ENCODE data around the gene TMEM37. TPM values are rescaled to one million over a fixed set of nuclear protein-coding genes. Genes with fewer than 3 reads are reported as not detected.

Gene TMEM37
- total and polyA plus RNA-seq, 2 donors from 2014 or later = 59.4 to 221 TPM

DNA sequence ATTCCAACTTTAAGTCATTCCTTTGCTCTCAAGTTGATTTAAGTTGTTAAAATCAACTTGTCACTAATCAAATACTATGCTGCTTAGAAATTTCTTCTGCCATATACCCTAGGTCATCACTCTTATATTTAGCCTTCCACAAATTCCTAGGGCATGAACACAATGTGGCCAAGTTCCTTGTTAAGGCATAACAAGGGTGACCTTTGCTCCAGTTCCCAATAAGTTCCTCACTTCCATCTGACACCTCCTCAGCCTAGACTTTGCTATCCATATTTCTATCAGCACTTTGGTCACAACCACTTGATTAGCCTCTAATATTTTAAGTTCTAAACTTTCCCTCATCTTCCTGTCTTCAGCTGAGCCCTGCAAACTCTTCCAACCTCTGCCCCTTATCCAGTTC, 9.9 kb upstream of the TMEM37 start:
- H3K27ac ChIP-seq (ENCODE audit: low read depth in 2 of 2, low read length in 2 of 2) = no peak overlapping the region
- FAIRE-seq = no peak
- no peak overlapping the region for H3K9ac ChIP-seq (ENCODE audit: low read length in 3 of 3)

DNA sequence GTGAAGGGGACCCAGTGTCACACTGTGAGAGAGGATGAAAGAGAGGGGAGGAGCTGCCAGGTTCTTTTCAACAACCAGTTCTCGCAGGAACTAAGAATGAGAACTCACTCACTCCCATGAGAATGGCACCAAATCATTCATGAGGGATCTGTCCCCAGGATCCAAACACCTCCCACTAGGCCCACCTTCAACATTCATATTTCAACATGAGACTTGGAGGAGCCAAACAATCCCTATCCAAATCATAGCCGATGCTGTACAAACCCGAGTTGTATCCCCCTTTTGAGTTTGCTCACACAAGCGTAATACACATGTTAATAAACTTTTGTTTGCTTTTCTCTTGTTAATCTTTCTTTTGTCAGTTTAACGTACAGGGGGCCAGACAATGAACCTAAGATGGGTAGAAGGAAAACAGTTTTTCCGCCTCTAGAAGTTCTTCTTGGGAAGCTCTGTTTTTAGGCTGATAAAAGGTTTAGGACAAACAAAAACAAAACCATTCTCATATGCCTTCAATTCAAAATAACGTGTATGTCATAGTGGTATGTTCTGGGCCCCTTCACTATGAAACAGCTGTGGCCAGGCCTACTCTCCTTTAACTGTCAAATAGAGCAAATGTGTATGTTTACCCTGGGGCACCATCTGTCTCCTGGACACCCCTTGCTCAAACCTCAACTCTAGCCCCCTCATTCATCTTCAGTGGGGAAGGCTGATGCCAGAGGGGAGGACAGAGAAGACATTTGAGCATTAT, 9.1 kb upstream of the TMEM37 start:
- no peak for FAIRE-seq

More for the DNA sequence above, 9.9 kb upstream of the TMEM37 start:
- H3K4me1 ChIP-seq (ENCODE audit: control insufficient read depth in 2 of 3, insufficient read depth in 2 of 3, low read depth in 1 of 3, low read length in 3 of 3) = peaks cover 2 to 17% (median 11%) of the 10 kb centered on the region in 3 donors
- H3K4me3 ChIP-seq (ENCODE audit: low read length in 3 of 3) = no peak overlapping the region
- DNase-seq = no peak
- no peaks in the 10 kb centered on the region for H3K9me3 ChIP-seq (ENCODE audit: control insufficient read depth in 2 of 3, insufficient read depth in 1 of 3, low read length in 3 of 3)
- no peak for TF ChIP-seq CTCF (IDR thresholded peaks at IDR 0.05; ENCODE audit: borderline replicate concordance, extremely low read depth, insufficient read depth)
- intact Hi-C loops (cut with DNase I) = no loop called here
- no peaks in the 10 kb centered on the region for H3K27me3 ChIP-seq (ENCODE audit: control insufficient read depth, insufficient read depth, low read length)
- H3K36me3 ChIP-seq (ENCODE audit: control insufficient read depth in 2 of 3, insufficient read depth in 3 of 3, low read length in 3 of 3) = no peaks in the 10 kb centered on the region

GRCh38 chr2:119423108-119423444, 8.6 kb upstream of the TMEM37 start:
- Histone ChIP-seq H3K27me3 (ENCODE audit: control insufficient read depth, insufficient read depth, low read length) (no peaks in the 10 kb centered on the region), H3K36me3 (ENCODE audit: control insufficient read depth in 2 of 3, insufficient read depth in 3 of 3, low read length in 3 of 3) (no peaks in the 10 kb centered on the region), H3K4me1 (ENCODE audit: control insufficient read depth in 2 of 3, insufficient read depth in 2 of 3, low read depth in 1 of 3, low read length in 3 of 3) (peaks cover 2 to 24% (median 20%) of the 10 kb centered on the region in 3 donors), H3K9ac (ENCODE audit: low read length in 3 of 3) (no peak overlapping the region), H3K27ac (ENCODE audit: low read depth in 2 of 2, low read length in 2 of 2) (no peak overlapping the region), H3K4me3 (ENCODE audit: low read length in 3 of 3) (no peak overlapping the region), H3K9me3 (ENCODE audit: control insufficient read depth in 2 of 3, insufficient read depth in 1 of 3, low read length in 3 of 3) (no peaks in the 10 kb centered on the region)
- FAIRE-seq (no peak), DNase-seq (no peak)
- intact Hi-C loops (cut with DNase I) = no loop called here
- no peak for TF ChIP-seq CTCF (IDR thresholded peaks at IDR 0.05; ENCODE audit: borderline replicate concordance, extremely low read depth, insufficient read depth)

More for the DNA sequence above, 9.1 kb upstream of the TMEM37 start:
- H3K9ac ChIP-seq (ENCODE audit: low read length in 3 of 3) = no peak overlapping the region
- no peak for TF ChIP-seq CTCF (IDR thresholded peaks at IDR 0.05; ENCODE audit: borderline replicate concordance, extremely low read depth, insufficient read depth)
- no peaks in the 10 kb centered on the region for H3K9me3 ChIP-seq (ENCODE audit: control insufficient read depth in 2 of 3, insufficient read depth in 1 of 3, low read length in 3 of 3)
- intact Hi-C loops (cut with DNase I) = no loop called here
- H3K27me3 ChIP-seq (ENCODE audit: control insufficient read depth, insufficient read depth, low read length) = no peaks in the 10 kb centered on the region
- no peak overlapping the region for H3K4me3 ChIP-seq (ENCODE audit: low read length in 3 of 3)
- no peak overlapping the region for H3K27ac ChIP-seq (ENCODE audit: low read depth in 2 of 2, low read length in 2 of 2)
- DNase-seq = peak in 1 of 5 donors; percentile 69
- no peaks in the 10 kb centered on the region for H3K36me3 ChIP-seq (ENCODE audit: control insufficient read depth in 2 of 3, insufficient read depth in 3 of 3, low read length in 3 of 3)
- peaks cover 2 to 24% (median 15%) of the 10 kb centered on the region in 3 donors for H3K4me1 ChIP-seq (ENCODE audit: control insufficient read depth in 2 of 3, insufficient read depth in 2 of 3, low read depth in 1 of 3, low read length in 3 of 3)

All from kidney (tissue), 14 donors.